Endodermal cell (in vitro differentiated cells): ENCODE measurements around the gene ST6GALNAC6. TPM values are rescaled to one million over a fixed set of nuclear protein-coding genes. Genes with fewer than 3 reads are reported as not detected.

ENCODE experiments used
- DNase-seq: peaks from one replicate; pipeline ENCODE4 v3.0.0-alpha.2; 2017
- H3K27ac ChIP-seq: 2 replicates; pipeline ENCODE4 v1.5.1; 2013; ENCODE audit warnings: mild to moderate bottlenecking, low read depth, low read length, moderate library complexity
- H3K27me3 ChIP-seq: 2 replicates; pipeline ENCODE4 v1.6.1; 2013; ENCODE audit warnings: mild to moderate bottlenecking, low read length, moderate library complexity; ENCODE audit not compliant: insufficient read depth, control insufficient read depth, poor library complexity, severe bottlenecking
- H3K36me3 ChIP-seq: 2 replicates; pipeline ENCODE4 v1.7.0; 2013; ENCODE audit warnings: mild to moderate bottlenecking, low read length, moderate library complexity; ENCODE audit not compliant: control insufficient read depth, insufficient read depth
- H3K4me1 ChIP-seq: one replicate; pipeline ENCODE4 v1.7.0; 2013; ENCODE audit warnings: low read length; ENCODE audit not compliant: control insufficient read depth, insufficient read depth
- H3K4me3 ChIP-seq: 2 replicates; pipeline ENCODE4 v1.5.1; 2013; ENCODE audit warnings: mild to moderate bottlenecking, low read length, moderate library complexity
- H3K9ac ChIP-seq: 2 replicates; pipeline ENCODE4 v1.6.1; 2013; ENCODE audit warnings: mild to moderate bottlenecking, low read length, moderate library complexity; ENCODE audit not compliant: poor library complexity, severe bottlenecking; ENCODE audit errors: extremely low read depth
- H3K9me3 ChIP-seq: 2 replicates; pipeline ENCODE4 v1.6.1; 2013; ENCODE audit warnings: mild to moderate bottlenecking, low read length, moderate library complexity; ENCODE audit not compliant: control insufficient read depth
- H3K27ac Mint-ChIP-seq: 2 replicates; pipeline ENCODE4 v1.8.0; 2020; ENCODE audit warnings: mixed read lengths
- H3K27me3 Mint-ChIP-seq: 2 replicates; pipeline ENCODE4 v1.8.0; 2021; ENCODE audit warnings: mild to moderate bottlenecking, mixed read lengths; ENCODE audit not compliant: insufficient read depth
- H3K36me3 Mint-ChIP-seq: 2 replicates; pipeline ENCODE4 v1.8.0; 2020; ENCODE audit warnings: low read depth, mixed read lengths
- H3K4me1 Mint-ChIP-seq: 2 replicates; pipeline ENCODE4 v1.8.0; 2020; ENCODE audit warnings: mixed read lengths
- H3K4me3 Mint-ChIP-seq: 2 replicates; pipeline ENCODE4 v1.8.0; 2020; ENCODE audit warnings: mild to moderate bottlenecking, moderate library complexity, mixed read lengths
- H3K9me3 Mint-ChIP-seq: 2 replicates; pipeline ENCODE4 v1.8.0; 2020; ENCODE audit warnings: mild to moderate bottlenecking, mixed read lengths
- WGBS, 2 experiments: methylation state at CpG; one replicate each; pipeline versions ENCODE4 v1.1.5 to v1.1.7; 2013; ENCODE audit warnings: missing lambda C conversion rate in 2 of 2, mixed read lengths in 1 of 2; ENCODE audit not compliant: insufficient coverage in 1 of 2, insufficient read length in 1 of 2; 5-methylcytosine and 5-hydroxymethylcytosine counted together
- total RNA-seq, 2 donors: library from RNA; stranded (reverse); fragmentation: NEBNext Ultra II Directional in 1 of 2; extraction: Animal tissue kit (Norgen Biotek cat#: 25700) in 1 of 2; gene quantifications; 2 replicates in 1 of 2; 3 replicates in 1 of 2; pipeline ENCODE4 v1.2.1, GENCODE V29; 2021
- TF ChIP-seq, protein P1 (sequence below): fragments of 200-600 bp; sonication (generic); conservative IDR thresholded peaks from 2 replicates; pipeline ENCODE4 v1.5.0; 2021; ENCODE audit warnings: antibody characterized with exemption, mild to moderate bottlenecking

ST6GALNAC6 gene
- total RNA-seq, 2 donors from 2014 or later, result 42.3 to 44.2 TPM

DNA sequence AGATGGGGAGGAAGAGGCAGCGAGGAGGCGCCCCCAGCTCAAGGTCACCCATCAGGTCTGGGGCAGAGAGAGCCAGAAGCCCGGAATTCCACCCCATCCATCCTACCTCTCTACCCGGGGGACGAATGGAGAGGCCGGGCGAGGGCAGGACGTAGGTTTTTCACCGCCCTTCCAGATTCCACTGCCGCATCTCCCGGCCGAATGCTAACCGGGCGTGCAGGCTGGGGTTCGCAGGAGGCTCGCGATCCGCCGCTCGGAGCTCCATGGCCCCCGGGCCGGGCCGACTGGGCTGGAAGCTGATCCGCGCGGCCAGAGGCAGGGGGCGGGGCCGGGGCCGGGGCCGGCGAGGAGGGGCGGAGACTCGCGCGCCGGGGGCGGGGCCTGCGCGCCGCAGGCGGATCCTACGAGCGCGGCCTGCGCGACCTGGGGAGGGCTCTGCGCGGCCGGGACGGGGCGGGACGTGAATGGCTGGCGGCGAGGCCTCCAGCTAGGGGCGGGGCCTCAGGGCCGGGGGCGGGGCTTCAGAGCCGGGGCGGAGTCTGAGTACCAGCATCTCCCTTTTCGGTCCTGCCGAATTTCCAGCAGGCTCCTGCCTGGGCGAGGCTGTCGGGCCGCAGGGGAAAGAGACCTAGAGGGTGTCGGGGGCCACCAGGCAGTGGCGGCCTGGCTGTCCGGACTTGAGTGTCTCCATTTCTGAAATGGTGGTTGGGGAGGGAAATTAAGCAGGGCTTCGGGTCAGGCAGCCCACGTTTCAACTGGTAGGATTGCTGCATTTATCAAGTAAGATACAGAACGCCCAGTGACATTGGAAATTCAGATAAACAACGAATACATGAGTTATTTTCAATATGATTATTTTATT lies 17.5 kb upstream of the ST6GALNAC6 start, which contains the start of gene ST6GALNAC4:
TSS of gene ST6GALNAC4 (minus strand) at position 322 of the 862 bp plus-strand sequence. CDS start 622 bp downstream, outside the sequence.
- Mint-ChIP-seq H3K36me3 (no peaks in the 10 kb centered on the region), H3K27ac (no peak within 1 kb of the TSS), H3K27me3 (peaks cover 21% of the 10 kb centered on the region), H3K4me1 (no peaks in the 10 kb centered on the region), H3K4me3 (peak within 1 kb of the TSS; percentile 59), H3K9me3 (no peaks in the 10 kb centered on the region)
- WGBS, 2 experiments, result 5 to 7% methylated on average over 30 to 71 of the region's 71 CpGs
- Histone ChIP-seq H3K36me3 (no peaks in the 10 kb centered on the region), H3K27ac (no peak within 1 kb of the TSS), H3K9ac (no peak within 1 kb of the TSS), H3K4me3 (peak within 1 kb of the TSS; percentile 76), H3K9me3 (no peaks in the 10 kb centered on the region), H3K27me3 (peaks cover 13% of the 10 kb centered on the region), H3K4me1 (no peaks in the 10 kb centered on the region)
- TF ChIP-seq, protein P1, sequence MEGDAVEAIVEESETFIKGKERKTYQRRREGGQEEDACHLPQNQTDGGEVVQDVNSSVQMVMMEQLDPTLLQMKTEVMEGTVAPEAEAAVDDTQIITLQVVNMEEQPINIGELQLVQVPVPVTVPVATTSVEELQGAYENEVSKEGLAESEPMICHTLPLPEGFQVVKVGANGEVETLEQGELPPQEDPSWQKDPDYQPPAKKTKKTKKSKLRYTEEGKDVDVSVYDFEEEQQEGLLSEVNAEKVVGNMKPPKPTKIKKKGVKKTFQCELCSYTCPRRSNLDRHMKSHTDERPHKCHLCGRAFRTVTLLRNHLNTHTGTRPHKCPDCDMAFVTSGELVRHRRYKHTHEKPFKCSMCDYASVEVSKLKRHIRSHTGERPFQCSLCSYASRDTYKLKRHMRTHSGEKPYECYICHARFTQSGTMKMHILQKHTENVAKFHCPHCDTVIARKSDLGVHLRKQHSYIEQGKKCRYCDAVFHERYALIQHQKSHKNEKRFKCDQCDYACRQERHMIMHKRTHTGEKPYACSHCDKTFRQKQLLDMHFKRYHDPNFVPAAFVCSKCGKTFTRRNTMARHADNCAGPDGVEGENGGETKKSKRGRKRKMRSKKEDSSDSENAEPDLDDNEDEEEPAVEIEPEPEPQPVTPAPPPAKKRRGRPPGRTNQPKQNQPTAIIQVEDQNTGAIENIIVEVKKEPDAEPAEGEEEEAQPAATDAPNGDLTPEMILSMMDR, result no peak
- DNase-seq, result peak; percentile 99

DNA sequence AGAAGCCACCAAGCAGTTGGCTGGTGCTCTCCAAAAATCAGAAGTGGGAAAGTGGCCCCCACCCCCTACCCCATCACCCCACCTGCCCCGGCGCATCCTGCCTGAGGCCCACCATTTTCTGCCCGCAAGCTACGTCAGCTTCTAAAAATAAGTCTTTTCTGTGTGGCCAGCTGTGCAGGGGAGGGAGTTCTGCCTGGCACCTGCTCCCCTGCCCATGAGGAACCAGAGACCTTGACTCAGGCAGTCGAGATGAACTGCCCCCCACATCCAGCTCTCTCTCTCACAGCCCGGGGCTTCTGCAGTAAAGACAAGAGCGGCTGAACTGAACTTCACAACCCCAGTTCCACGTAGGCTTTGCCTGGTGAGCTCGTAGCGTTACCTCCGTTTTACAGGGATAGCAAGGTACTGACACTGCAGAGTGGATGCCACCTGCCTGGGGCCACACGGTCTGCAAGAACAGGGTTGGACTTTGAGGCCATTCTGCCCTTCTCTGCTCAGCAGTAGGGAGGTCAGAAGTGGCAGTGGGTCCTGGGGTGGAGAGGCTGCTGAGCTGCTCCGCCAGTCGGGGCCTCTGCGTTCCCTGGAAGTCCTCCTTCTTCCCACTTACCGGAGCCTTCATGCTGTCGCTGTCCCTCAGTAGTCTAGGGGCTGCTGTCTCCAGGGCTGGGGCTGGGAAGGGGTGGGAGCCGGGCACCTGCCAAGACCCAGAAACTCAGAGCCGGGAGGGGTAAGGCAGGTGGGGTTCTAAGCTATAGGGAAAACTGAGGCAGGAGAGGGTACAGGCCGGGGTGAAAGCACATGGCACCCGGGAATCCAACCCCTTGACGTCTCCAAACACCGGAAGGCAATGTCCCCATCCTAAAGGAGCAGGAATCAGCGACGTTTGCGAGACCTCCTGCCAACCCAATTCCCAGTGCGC lies 16.7 kb upstream of the ST6GALNAC6 start:
- TF ChIP-seq, protein P1, result no peak
- no peak overlapping the region for H3K27ac Mint-ChIP-seq
- no peak overlapping the region for H3K27ac ChIP-seq
- H3K4me1 ChIP-seq, result no peaks in the 10 kb centered on the region
- DNase-seq, result peak; percentile 59
- peak overlapping the region; percentile 76 for H3K4me3 ChIP-seq
- H3K4me1 Mint-ChIP-seq, result no peaks in the 10 kb centered on the region
- no peaks in the 10 kb centered on the region for H3K9me3 ChIP-seq
- 64 to 69% methylated on average over 8 to 27 of the region's 27 CpGs for WGBS, 2 experiments
- no peaks in the 10 kb centered on the region for H3K9me3 Mint-ChIP-seq
- H3K36me3 Mint-ChIP-seq, result no peaks in the 10 kb centered on the region
- H3K4me3 Mint-ChIP-seq, result peak overlapping the region; percentile 59
- peaks cover 15% of the 10 kb centered on the region for H3K27me3 Mint-ChIP-seq
- peaks cover 10% of the 10 kb centered on the region for H3K27me3 ChIP-seq
- H3K36me3 ChIP-seq, result no peaks in the 10 kb centered on the region
- H3K9ac ChIP-seq, result no peak overlapping the region

DNA sequence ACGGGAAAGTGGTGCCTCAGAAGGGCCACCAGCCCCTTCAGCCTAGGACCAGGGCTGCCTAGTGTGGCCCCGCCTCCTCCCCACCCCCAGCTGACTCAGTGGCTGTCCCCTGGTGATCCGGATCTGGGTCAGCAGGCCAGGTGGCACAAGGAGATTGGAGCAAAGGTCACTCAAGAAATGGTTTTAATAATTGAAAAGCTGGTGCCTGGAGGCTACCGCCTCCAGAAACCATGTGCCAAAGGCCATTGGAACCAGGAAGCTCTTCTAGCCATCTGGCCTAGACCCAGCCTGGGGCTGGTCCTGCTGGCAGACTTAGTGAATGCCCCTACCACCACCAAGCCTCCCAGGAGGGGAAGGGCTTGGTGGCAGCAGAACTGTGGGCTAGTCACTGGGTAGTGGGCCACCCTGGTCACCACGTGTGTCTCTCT lies 15.9 kb upstream of the ST6GALNAC6 start:
- H3K9ac ChIP-seq, result no peak overlapping the region
- TF ChIP-seq, protein P1, result no peak
- no peaks in the 10 kb centered on the region for H3K36me3 ChIP-seq
- H3K36me3 Mint-ChIP-seq, result no peaks in the 10 kb centered on the region
- H3K4me1 Mint-ChIP-seq, result no peaks in the 10 kb centered on the region
- DNase-seq, result no peak
- H3K27me3 Mint-ChIP-seq, result peaks cover 9% of the 10 kb centered on the region
- H3K27ac ChIP-seq, result no peak overlapping the region
- H3K27me3 ChIP-seq, result peaks cover 10% of the 10 kb centered on the region
- H3K4me3 ChIP-seq, result no peak overlapping the region
- H3K4me3 Mint-ChIP-seq, result no peak overlapping the region
- H3K9me3 Mint-ChIP-seq, result no peaks in the 10 kb centered on the region
- no peak overlapping the region for H3K27ac Mint-ChIP-seq
- H3K9me3 ChIP-seq, result no peaks in the 10 kb centered on the region
- 89 to 92% methylated on average over 2 to 5 of the region's 5 CpGs for WGBS, 2 experiments
- H3K4me1 ChIP-seq, result no peaks in the 10 kb centered on the region
